GM18858 (cell line): ENCODE data around the gene PDGFA.

Experiments
- ATAC-seq: cut with Tn5 transposase; IDR thresholded peaks from one replicate; pipeline ENCODE4 v1.9.1; 2021; ENCODE audit not compliant: unreplicated experiment

The PDGFA gene

GRCh38 chr7:537911-538634 is 18.4 kb upstream of the PDGFA start:
- no peak for ATAC-seq

GRCh38 chr7:536231-536630 is 16.6 kb upstream of the PDGFA start:
- ATAC-seq: no peak

GRCh38 chr7:534959-535358 is 15.3 kb upstream of the PDGFA start:
- no peak for ATAC-seq

GRCh38 chr7:534075-534474 is 14.4 kb upstream of the PDGFA start:
- ATAC-seq: no peak

GRCh38 chr7:533266-533665 is 13.6 kb upstream of the PDGFA start:
- no peak for ATAC-seq

GRCh38 chr7:532379-533143 is 12.9 kb upstream of the PDGFA start:
- no peak for ATAC-seq

- no peak for ATAC-seq
Observed at GRCh38 chr7:531777-532176, 12.1 kb upstream of the PDGFA start.

DNA sequence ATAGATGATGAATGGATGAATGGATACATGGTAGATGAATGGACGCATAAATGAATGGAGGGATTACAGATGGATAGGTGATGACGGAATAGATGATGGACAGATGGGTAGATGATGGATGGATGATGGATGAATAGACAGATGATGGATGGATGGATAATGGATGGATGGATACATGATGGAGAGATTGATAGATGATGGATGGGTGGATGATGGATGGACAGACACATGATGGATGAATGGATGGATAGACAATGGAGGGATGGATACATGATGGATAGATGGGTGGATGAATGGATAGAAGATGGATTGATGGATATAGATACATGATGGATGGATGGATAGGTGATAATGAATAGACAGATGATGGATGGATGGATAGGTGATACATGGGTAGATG is 8.8 kb upstream of the PDGFA start:
- ATAC-seq: no peak

GRCh38 chr7:527723-528122 is 8.1 kb upstream of the PDGFA start:
- no peak for ATAC-seq

DNA sequence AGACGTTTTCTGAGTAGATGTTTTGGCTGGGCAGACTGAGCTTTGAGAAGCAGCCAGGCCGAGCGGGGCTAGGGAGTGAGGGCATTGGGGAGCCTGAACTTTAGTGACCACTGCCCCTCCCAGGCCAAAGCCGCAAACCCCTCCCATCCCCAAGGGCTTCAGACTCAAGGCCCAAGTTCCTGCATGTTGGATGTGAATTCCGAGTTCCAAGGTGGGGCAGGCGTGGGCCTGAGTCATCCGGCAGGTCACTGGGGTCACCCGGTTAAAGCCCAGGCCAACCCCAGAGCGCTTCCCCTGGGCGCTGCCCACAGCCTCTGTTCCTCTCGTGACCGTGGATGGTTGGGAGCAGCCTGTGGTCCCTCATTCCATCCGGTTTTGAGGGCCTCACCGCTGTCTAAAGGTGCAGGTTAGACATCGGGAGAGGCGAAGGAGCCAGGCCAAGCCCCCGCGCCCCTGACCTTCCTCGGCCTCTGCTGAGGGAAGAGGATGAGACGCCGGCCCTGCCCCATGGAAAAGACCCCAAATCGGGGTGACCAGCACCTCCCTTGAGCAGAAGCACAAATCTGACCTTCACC is 6.9 kb upstream of the PDGFA start:
- ATAC-seq: no peak

DNA sequence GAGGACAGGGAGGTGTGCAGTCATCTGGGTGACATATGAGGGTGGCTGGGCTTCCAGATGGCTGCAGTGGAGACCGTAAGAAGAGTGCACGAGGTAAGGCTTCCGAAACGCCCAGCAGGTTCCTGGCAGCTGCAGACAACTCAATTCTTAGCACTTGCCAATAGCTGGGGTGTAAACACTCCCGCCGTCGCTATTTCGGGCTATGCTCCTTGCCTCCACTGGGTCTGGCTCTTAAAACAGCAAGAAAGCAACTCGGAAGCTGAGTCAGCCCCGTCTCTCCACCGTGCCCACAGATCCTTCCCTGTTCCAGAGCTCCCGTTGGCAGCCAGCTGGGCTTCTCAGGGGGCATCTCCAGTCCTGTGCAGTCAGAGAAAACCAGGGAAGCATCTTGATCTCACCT is 6.1 kb upstream of the PDGFA start:
- no peak for ATAC-seq

DNA sequence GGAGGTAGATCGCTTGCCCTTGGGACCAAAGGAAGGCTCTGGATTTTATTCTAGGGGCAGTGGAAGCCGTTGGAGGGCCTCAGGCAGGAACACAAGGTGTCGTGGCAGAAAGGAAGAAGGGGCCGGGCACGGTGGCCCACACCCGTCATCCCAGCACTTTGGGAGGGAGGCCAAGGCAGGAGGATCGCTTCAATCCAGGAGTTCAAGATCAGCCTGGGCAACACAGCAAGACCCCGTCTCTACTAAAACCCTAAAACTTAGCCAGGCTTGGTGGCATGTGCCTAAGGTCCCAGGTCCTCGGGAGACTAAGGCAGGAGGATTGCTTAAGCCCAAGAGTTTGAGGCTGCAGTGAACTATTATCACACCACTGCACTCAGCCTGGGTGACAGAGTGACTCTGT is 5.2 kb upstream of the PDGFA start:
- no peak for ATAC-seq

GRCh38 chr7:523347-524336 is 4.0 kb upstream of the PDGFA start:
- ATAC-seq: no peak

DNA sequence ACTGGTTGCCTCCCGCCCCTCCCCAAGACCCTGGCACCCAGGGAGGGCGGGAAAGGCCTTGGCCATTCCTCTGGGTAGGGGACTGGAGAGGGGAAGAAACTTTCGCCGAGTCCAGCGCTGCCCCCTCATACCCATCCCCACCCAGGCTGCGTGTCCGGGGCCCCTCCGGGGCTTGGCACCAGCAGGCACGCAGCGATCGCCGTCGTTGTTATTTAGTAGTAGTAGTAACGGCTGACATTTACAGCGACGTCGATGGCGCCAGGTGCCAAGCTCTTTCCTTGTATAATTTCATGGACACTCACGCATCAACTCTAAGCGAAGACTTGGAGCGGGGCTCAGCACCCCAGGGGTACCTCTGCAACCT is 3.3 kb upstream of the PDGFA start:
- no peak for ATAC-seq

GRCh38 chr7:522071-522950 is 2.7 kb upstream of the PDGFA start:
- no peak for ATAC-seq

DNA sequence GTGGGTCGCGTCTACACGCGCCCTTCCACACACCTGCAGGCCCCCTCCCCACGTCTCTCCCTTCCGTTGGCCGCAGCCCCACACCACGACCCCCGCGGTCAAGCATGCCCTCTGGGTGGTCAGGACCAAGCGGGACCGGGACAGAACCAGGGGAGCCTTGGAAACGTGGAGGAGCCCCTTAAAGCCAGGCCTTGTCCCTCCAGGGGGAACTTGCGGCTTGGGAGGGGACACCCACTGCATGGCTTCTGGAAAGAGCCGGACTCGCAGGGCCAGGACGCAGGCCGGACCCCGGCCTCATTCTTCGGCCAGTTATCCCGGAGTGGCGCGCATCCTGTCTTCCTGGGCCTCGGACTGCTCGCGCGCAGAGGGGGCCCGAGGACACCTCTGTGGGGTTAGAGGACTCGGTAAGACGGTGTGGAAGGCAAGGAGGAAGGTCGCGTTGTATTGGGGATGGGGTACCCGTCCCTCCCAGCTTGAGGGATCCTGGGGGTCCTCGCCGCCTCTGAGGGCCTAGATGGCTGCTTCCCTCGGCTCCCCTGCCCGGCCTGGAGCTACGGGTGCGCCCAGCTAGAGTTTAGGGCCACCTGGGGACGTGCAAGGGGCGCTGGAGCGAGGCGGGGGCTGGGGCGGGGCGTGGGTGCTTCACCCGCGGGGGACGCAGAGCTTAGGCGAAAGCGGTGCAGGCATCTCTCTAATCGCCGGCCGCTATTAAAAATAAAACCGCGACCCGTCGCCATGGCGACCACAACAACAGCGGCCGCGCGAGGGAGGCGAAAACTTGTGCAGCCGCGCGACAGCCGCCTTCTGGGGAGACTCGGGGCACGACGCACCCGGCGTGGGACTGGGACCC is 1.8 kb upstream of the PDGFA start:
- no peak for ATAC-seq

- no peak for ATAC-seq
Observed at GRCh38 chr7:520503-521161, 986 bp upstream of the PDGFA start.

GRCh38 chr7:518630-519483 is 789 bp downstream of the PDGFA start:
- ATAC-seq: no peak
